T-helper 1 cell treated with Interleukin-12 subunit alpha and Interleukin-12 subunit beta and Interleukin-4 antibody, amounts not matched to agents 30 ng/mL and 1 ng/mL, for 36 hours (primary cell): Measurements from ENCODE around the gene DNAJB9. TPM values are rescaled to one million over a fixed set of nuclear protein-coding genes. Genes with fewer than 3 reads are reported as not detected.

Experiments
- intact Hi-C: fragments of 100-400 bp; cut with micrococcal nuclease; formaldehyde crosslinking; loops from one replicate; pipeline ENCODE4 v1.15.1; 2024
- total RNA-seq: library from RNA; stranded (reverse); gene quantifications from 2 replicates; pipeline ENCODE4 v1.2.3, GENCODE V29; 2022

Gene DNAJB9
- total RNA-seq, 1 donor from 2014 or later = 28.7 TPM

DNA sequence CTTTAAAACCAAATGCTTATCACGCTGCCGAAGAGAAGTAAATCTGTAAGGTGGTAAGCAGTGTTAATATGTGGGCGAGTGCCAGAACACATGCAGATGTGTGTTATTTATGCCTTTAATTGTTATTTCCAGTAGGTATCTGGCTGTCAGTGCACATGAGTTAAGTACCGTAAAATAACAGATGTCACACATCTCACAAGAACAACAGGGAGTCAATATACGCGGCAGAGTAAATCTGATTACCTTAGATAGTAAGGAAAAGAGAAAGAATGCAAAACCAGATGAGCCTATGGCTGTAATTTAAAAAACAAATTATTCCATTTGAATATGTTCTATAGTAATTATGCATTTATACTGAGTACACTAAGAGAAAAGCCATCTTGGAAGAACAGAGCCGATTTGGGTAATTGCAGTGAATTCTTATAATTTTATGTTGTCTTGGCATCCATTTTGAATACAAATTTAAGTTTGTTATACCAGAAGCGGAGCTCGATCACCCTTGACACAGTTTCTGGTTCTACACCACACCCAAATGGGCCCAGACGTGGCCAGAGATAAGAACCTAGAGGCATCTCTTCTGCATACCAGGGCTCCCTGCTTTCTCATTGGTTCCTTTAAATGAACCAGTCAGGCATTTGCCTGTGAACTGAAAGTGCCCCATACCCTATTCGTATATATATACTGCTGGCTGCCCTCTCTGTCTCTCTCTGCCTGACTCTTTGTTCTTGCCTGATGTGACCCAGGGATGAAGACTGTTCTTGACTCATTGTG lies 34.8 kb downstream of the DNAJB9 start:
- intact Hi-C loops = no loop called here

DNA sequence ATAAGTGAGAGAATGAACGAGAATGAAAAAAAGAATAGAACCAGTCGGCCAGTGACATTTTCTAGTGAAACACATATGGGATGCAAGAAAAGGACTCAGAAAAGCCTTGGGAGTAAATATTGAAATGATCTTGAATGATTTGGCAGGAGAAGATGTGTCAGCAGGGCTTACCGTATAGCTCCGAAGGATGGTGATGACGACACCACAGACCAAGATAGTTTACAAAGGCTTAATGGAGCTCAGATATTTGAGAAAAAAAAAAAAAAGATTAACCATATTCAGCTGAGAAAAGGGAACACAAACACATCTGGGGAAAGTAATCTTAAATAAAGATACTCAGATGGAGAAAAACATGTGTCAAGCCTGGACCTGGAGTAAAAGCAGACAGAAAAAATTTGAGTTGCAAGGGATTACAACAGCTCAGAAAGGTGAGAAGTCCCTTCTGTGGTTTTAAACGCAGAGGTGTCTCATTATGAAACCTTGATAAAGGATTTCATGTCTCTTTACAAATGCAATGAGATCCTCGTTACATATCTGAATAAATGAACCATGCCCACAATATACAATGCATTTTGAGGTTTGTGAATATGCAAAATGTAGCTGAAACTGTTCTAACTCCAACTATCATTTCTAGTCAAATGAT lies 36.0 kb downstream of the DNAJB9 start:
- intact Hi-C loops = no loop called here

DNA sequence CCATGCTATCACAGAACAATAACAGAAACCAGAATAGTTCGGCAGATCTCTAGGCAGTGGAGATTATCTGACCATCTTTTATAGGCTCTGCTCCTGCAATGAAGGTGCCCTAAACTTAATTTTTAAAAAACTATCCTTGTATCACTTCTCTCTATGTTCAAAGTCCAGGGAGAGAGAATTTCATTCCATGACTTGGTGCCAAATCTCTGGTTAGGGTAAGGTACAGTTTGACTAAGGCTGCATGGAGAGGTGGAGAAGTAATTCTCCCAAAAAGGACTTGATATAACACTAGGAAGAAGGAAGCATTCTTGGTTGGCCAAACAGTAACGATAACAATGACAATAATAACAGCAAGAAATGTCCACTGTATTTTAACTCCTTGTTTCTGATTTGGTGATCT lies 40.0 kb downstream of the DNAJB9 start:
- intact Hi-C loops = loop anchor here (5.0 to 10.0 kb wide), 2 partner anchors 427 to 1215 kb away; no protein-coding TSS in a partner anchor

DNA sequence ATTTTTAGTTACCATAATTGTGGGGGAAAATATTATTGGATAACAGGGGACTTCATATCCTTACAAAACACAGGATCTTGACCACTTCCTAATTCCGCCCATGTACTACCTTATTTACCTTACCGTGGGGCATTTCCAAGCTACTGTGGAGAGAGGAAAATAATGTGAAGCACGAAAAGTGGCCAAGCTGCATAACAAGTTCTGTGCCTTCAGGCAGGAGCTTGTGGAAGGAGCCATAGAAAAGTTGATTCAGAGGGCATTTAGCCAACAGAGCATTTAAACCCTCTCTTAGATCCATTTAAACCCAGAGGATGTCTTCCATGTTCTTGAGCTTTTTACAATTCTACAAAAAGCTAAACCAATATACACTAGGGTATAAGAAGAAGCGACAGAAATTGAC lies 41.6 kb downstream of the DNAJB9 start:
- intact Hi-C loops = loop anchor here (5.0 to 10.0 kb wide), 2 partner anchors 429 to 1214 kb away; no protein-coding TSS in a partner anchor

DNA sequence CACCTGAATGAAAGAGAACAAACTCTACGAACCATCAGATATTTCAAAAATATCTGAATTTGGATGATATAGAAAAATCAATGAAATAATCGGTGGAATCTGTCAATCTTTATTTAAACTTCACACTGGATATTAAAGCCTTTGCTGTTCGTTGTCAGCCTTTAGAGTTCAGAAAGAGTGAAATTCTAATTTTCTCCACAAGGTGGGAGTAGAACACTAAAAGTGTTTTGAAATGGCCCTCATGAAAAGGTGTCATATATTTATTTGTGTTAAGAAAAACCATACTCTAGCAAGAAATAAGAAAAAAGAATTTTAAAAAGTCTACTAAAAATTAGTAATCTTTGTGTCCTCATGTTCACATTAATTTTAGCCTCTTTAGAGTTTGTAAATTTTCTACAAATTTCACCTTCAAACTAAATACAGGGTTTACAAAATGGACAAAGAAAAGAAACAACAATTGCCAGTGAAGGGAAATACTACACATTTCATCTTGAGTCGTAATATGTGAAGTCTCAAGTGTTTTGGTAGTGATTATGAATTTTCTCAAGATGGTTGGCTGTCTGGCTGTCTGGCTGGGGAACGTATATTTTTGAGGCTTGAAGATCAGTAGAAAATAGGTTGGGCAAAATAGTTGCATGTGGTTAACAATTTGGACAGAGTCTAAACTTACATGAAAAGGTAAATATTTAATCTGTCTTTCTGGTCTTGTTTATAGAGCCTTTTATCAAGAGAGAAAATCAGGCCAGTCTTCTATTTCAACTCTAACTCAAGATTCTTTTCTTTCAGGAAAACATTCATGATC lies 43.7 kb downstream of the DNAJB9 start:
- intact Hi-C loops = loop anchor here (1.0 to 10.0 kb wide), 3 partner anchors 262 to 1211 kb away; no protein-coding TSS in a partner anchor

DNA sequence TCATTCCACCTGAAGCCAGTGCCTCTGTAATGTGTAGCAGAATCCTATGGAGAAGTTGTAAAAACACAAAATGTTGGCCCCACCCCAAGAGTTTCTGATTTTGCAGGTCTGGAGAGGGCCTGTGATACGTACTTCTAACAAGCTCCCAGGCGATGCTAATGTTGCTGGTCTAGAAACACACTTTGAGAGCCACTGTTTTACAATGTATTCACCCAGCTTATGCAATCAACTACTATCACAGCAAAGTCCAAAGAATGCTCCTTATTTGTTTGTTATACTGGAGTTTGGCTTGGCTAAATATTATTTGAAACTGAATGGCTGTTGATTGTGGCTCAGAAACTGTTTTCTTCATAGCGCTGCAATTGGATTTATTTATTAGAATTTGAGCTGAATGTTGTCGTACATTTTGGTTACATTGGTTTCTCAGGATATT lies 44.3 kb downstream of the DNAJB9 start:
- intact Hi-C loops = loop anchor here (1.0 to 10.0 kb wide), 3 partner anchors 261 to 1211 kb away; no protein-coding TSS in a partner anchor

DNA sequence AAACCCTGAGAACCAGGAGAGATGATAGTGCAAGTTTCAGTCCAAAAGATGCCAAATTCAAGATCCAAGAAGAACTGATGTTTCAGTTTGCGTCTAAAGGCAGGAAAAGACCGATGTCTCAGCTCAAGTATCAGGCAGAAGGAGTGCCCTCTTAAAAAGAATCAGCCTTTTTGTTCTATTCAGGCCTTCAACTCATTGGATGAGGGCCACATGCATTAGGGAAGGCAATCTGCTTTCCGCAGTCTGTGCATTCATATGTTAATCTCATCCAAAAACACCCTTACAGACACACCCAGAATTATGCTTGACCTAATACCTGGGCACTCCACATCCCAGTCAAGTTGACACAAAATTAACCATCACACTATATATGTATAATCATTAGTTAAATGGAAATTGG lies 45.2 kb downstream of the DNAJB9 start:
- intact Hi-C loops = loop anchor here (5.0 to 10.0 kb wide), 2 partner anchors 433 to 1210 kb away; no protein-coding TSS in a partner anchor

DNA sequence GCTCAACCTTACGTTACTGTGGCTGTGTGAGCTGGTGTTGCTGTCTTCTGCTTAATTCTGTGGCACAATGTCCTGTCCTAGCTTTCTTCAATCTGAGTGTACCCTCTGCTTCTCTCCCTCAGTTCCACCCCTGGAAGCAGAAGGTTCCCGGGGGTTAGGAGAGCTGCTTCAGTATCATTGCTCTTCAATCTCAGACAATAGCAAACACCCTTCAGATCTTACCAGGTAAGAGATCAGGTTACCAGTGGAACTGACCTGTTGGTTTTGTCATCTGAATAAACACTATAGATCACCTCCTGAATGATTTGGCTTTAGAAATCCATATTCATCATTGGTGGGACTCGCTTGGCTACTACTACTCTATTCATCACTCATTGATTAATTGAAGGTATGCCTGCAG lies 48.4 kb downstream of the DNAJB9 start:
- intact Hi-C loops = loop anchor here (10.0 kb wide), 1 partner anchor 1207 kb away; no protein-coding TSS in a partner anchor

DNA sequence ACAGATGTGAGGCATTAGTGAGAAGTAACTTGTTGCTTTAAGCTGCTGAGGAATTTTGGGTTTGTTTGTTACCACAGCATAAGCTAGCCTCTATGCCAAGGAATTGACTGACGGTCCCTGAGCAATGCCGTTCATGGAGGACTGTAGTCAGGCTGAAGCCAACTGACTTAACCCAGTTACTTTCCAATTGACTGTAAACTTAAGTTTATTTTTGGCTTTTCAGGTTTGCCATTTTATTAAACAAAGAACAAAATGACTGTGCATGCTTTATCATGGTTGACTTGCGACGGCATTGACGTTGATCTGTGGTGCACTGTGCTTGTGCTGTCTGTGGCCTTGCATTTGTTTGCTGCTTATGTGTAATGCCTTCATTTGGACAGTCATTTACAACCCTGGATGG lies 53.5 kb downstream of the DNAJB9 start:
- intact Hi-C loops = no loop called here

Other genes with a start within 250 kb of the DNAJB9 start
- gene NRCAM, start 113.4 kb upstream of the DNAJB9 start, total RNA-seq = 0.12 TPM in 1 of 2 replicates, not detected in the other
- 18.9 and 19.9 TPM in 2 replicates for gene PNPLA8, start 43.7 kb upstream of the DNAJB9 start, total RNA-seq
- gene THAP5, start 168 bp upstream of the DNAJB9 start, total RNA-seq = 30.9 and 33.3 TPM in 2 replicates